NAMALWA (cell line): ENCODE results near the gene PRIM2.
"Not testable (repeated sequence)": the region's sequence is repeated elsewhere in the genome, so short reads cannot be mapped to it uniquely, and the experiment has no call there.

Experiments
- DNase-seq: peaks from one replicate; pipeline ENCODE4 v3.0.0-alpha.2; 2015; ENCODE audit warnings: low spot score

Gene PRIM2

GRCh38 chr6:57445790-57446468 lies 128.5 kb downstream of the PRIM2 start:
- DNase-seq = not testable (repeated sequence)

DNA sequence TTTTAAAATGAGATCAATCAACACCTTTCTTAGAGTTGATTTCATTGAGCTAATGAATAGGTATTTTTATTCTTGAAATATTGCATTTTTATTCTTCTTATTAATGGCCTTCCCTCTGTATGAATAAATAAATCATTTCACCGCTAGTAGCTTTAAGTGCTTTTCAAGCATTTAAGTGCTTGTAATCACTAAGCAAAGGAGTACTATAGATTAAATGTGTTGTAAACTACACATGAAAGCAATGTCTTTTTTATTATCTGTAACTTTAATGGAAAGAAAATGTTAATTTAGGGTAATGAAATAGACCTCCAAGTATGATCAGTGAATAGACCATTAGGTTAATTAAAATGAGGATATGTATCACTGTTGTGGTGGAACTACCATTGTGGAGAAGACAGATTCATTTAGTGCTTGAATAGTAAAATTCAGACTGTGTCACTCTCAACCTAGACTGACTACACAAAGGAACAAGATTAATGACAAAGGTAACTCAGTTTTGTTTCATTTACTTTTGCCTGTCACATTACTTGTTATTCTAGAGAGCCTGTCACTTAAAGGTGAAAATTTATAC lies 132.2 kb downstream of the PRIM2 start:
- DNase-seq = not testable (repeated sequence)

- DNase-seq = peak; percentile 3
Measured at GRCh38 chr6:57459781-57460180, 142.4 kb downstream of the PRIM2 start.

- not testable (repeated sequence) for DNase-seq
Measured at GRCh38 chr6:57461022-57461421, 143.6 kb downstream of the PRIM2 start.

DNA sequence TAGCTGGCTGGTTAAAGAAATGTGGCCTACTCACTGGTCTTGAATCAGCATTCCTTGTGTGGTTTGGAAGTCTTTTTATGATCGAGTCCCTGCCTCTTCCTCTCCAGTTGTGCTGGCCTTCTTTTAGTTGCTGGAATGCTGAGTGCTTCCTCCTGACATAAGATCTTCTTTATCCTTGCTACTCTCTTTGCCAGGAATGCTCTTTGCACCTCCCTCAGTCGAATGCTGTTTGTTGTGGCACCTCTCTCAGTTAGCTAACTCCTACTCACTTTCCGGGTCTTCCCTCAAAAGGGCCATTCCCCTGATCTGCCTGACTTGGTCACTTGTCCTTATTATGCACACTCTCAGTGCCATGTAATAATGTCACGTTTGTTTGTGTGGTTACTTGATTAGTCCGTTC lies 146.4 kb downstream of the PRIM2 start:
- DNase-seq = not testable (repeated sequence)

- not testable (repeated sequence) for DNase-seq
Measured at GRCh38 chr6:57465968-57466367, 148.5 kb downstream of the PRIM2 start.

GRCh38 chr6:57469072-57469471 lies 151.6 kb downstream of the PRIM2 start:
- DNase-seq = no peak

DNA sequence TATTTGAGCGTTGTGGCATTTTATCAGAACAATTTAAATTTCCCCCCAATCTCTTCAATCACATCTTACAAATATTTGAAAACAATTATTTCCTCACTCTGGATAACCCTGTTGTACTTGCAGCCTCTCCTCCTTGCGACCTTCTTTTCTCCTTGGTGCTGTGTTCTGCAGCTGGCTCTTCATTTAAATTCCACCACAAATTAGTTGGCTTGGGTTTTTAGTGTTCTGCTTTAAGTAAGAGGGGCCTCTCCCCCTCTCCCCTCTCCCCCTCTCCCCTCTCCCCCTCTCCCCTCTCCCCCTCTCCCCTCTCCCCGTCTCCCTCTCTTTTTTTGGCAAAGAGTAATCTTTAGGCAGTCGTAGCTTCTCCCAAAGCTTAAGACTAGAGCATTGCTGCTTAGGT lies 152.7 kb downstream of the PRIM2 start:
- DNase-seq = not testable (repeated sequence)

GRCh38 chr6:57471314-57471864 lies 154.0 kb downstream of the PRIM2 start:
- DNase-seq = not testable (repeated sequence)

DNA sequence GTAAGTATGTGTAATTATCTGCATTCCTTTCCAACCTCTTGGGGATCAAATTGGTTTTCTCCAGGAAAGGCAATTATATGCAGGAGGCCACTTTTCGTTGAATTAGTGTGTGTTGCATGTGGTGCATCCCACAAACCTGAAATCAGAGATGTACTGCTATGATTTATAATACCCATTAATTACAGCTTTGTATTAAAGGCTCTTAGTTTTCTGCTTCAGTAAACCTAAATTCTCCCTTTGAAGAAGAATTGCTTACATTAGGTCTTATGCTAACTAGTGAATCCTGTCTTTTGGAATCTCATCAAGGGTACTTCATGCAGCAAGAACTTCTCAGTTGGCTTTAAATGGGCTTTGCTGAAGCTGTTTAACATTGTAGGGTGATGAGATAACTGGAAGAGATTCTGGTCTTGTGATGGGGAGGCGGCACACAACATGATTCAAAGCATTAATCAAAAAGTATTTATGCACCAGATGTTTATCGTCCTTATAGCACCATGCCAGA lies 155.5 kb downstream of the PRIM2 start:
- DNase-seq = not testable (repeated sequence)

- DNase-seq = not testable (repeated sequence)
Measured at GRCh38 chr6:57474862-57475475, 157.5 kb downstream of the PRIM2 start.

DNA sequence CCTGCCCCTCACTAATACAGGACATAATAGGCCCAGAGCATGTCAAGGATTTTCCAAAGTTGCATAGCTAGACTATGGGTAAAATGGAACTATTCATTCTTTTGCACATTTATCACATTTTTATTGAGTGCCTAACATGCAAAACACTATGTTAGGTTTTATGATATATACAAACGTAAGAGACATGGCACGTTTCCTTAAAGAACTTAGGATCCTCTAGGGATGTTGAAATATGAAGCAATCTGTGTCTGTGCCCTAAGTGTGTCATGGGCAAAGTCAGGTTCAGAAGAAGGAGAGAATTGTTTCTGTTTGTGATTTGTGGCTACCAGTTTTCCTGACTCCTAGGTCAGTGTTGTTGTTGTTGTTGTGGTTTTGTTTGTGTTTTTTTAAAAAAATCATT lies 158.2 kb downstream of the PRIM2 start:
- not testable (repeated sequence) for DNase-seq

DNA sequence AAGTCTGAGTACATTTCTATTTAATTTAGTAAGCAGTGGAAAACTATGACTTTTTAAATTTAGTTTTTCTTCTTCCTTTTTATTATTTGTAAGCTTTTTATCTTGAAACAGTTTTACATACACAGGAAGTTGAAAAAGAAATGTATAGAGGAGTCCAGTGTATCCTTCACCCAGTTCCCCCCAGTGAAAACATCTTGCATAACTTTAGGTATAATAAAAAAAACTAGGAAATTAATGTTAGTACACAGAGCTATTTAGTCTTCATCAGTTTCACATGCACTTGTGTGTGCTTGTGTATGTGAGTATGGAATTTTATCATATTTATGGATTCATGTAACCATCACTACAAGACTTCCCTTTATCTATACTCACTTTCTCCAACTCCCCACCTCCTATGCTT lies 162.8 kb downstream of the PRIM2 start:
- not testable (repeated sequence) for DNase-seq

DNA sequence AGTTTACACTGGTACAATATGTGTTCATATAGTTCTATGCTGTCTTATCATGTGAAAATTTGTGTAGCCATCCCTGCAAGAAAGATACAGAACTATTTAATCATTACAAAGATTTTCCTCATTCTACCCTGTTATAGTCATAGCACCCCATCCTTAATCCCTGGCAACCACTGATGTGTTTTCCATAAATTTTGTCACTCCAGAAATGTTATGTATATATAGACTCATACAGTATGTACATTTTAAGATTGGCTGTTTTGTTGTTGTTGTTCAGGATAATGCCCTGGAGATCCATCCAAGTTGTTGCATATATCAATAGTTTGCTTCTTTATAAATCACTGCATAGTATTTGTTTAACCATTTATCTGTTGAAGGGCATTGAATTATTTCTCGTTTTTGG lies 163.7 kb downstream of the PRIM2 start:
- DNase-seq = not testable (repeated sequence)

DNA sequence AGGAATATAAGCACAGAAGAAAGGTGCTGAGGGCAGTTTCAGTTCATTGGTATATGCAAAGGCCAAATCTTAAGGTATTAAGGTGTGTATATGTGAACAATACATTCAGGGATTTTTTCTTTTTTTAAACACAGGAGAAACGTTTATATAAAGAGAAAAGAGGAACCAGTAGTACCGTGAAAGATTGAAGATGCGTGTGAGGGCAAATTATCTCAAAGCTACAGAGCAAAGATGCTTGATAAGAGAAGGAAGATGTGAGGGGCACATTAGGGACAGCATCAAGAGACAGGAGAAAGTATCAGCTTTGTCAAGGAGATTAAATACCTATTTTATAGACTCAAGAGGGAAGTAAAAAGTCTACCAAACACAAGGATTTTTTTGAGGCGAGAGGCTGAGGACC lies 165.0 kb downstream of the PRIM2 start:
- not testable (repeated sequence) for DNase-seq

DNA sequence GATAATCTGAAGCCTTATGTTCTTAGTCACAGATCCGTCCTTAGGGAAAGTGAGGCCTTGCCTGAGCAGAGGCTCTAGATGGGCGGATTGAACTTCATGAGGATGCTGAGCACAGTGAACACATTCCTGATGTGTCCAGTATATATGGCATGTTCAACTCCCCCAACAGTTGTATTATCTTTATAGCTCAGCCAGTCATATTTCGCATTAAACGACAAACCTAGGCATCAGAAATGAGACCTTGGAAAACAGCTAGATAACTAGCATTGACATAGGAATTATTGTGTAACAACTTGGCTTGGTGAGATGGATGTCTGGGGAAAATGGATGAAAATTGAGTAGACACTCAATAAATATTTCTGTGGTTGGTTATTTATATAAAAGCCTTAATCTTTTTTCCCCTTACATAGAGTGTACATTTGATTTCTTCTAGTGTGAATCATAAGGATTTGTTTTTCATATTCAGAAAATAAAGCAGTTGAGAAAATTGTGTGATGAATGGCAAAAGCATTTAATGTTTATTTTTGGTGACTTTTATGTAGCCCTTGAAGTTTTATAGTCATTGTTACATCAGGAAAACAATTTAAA lies 169.2 kb downstream of the PRIM2 start:
- not testable (repeated sequence) for DNase-seq

- DNase-seq = not testable (repeated sequence)
Measured at GRCh38 chr6:57488551-57488950, 171.1 kb downstream of the PRIM2 start.

GRCh38 chr6:57489887-57490286 lies 172.5 kb downstream of the PRIM2 start:
- DNase-seq = not testable (repeated sequence)

- DNase-seq = not testable (repeated sequence)
Measured at GRCh38 chr6:57491795-57492194, 174.4 kb downstream of the PRIM2 start.

DNA sequence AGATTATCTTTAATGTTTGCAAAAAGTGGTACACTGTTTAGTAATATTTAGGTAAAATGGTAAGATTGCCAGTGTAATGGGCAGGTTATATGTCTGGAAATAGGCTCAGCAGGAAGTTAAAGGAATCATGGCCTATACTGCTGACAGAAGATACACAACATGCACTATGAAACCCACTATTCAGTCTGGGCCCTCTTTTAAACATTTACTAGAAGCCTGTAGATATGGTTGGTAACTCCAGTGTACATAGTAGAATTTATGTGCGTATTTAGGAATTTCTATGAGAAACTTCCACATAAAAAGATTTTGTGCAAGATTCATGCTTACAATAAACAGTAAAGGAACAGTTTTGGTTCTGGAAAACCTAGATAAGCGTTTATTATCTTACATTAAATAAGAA lies 178.8 kb downstream of the PRIM2 start:
- DNase-seq = not testable (repeated sequence)

- DNase-seq = not testable (repeated sequence)
Measured at GRCh38 chr6:57500368-57501021, 183.1 kb downstream of the PRIM2 start.

GRCh38 chr6:57502387-57502786 lies 185.0 kb downstream of the PRIM2 start:
- DNase-seq = not testable (repeated sequence)
